NB4 (cell line): Measurements from ENCODE around the gene ITCH.
"Not testable (repeated sequence)": the region's sequence is repeated elsewhere in the genome, so short reads cannot be mapped to it uniquely, and the experiment has no call there.

Source experiments
- DNase-seq: peaks from one replicate; pipeline ENCODE4 v3.0.0; 2010; ENCODE audit warnings: low read depth
- H3K4me3 ChIP-seq: one replicate; pipeline ENCODE4 v1.5.1; 2011; ENCODE audit warnings: mild to moderate bottlenecking, low read depth, low read length, moderate library complexity
- MYC ChIP-seq: IDR thresholded peaks from 2 replicates; pipeline ENCODE4 v1.6.1; 2011; ENCODE audit warnings: low read depth, low read length
- POLR2A ChIP-seq: IDR thresholded peaks from 2 replicates; pipeline ENCODE4 v1.6.1; 2011; ENCODE audit warnings: mild to moderate bottlenecking; ENCODE audit not compliant: insufficient read length; ENCODE audit errors: extremely low read depth
- TF ChIP-seq, protein P1 (sequence below): IDR thresholded peaks from one replicate; pipeline ENCODE4 v1.5.1; 2012; ENCODE audit warnings: low read depth, low read length
- TF ChIP-seq, protein P2 (sequence below): IDR thresholded peaks from 2 replicates; pipeline ENCODE4 v1.6.1; 2011; ENCODE audit warnings: low read depth, low read length

Gene ITCH

DNA sequence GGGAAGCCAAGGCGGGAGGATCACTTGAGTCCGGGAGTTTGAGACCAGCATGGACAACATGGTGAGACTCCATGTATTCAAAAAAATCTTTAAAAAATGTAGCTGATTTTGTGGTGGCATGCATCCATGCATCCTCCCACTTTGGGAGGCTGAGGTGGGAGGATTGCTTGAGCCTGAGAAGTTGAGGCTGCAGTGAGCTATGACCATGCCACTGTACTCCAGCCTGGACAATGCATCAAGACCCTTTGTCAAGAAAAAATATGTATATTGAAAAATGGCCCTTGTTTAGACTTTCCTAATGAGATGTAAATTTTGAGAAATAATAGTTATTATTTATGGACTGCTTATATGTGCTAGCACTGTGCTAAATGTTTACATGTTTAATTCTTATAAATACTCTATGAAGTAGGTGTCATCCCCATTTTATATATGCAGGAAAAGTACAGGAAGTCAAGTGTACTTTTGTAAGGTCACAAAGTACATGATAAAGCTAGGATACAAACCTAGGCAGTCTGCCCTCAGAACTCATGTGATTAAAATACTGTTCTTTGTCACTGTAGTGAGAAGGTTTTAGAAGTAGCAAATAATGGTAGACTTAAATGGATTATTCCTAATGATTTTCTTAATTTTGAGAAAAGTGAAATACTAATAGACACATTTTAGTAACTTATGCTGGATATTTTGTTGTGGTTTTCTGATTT, 58.8 kb downstream of the ITCH start:
- no peak overlapping the region for H3K4me3 ChIP-seq
- no peak for DNase-seq
- no peak for TF ChIP-seq POLR2A
- TF ChIP-seq, protein P1, sequence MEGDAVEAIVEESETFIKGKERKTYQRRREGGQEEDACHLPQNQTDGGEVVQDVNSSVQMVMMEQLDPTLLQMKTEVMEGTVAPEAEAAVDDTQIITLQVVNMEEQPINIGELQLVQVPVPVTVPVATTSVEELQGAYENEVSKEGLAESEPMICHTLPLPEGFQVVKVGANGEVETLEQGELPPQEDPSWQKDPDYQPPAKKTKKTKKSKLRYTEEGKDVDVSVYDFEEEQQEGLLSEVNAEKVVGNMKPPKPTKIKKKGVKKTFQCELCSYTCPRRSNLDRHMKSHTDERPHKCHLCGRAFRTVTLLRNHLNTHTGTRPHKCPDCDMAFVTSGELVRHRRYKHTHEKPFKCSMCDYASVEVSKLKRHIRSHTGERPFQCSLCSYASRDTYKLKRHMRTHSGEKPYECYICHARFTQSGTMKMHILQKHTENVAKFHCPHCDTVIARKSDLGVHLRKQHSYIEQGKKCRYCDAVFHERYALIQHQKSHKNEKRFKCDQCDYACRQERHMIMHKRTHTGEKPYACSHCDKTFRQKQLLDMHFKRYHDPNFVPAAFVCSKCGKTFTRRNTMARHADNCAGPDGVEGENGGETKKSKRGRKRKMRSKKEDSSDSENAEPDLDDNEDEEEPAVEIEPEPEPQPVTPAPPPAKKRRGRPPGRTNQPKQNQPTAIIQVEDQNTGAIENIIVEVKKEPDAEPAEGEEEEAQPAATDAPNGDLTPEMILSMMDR, result no peak
- TF ChIP-seq MYC, result no peak
- TF ChIP-seq, protein P2, sequence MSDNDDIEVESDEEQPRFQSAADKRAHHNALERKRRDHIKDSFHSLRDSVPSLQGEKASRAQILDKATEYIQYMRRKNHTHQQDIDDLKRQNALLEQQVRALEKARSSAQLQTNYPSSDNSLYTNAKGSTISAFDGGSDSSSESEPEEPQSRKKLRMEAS, result no peak

DNA sequence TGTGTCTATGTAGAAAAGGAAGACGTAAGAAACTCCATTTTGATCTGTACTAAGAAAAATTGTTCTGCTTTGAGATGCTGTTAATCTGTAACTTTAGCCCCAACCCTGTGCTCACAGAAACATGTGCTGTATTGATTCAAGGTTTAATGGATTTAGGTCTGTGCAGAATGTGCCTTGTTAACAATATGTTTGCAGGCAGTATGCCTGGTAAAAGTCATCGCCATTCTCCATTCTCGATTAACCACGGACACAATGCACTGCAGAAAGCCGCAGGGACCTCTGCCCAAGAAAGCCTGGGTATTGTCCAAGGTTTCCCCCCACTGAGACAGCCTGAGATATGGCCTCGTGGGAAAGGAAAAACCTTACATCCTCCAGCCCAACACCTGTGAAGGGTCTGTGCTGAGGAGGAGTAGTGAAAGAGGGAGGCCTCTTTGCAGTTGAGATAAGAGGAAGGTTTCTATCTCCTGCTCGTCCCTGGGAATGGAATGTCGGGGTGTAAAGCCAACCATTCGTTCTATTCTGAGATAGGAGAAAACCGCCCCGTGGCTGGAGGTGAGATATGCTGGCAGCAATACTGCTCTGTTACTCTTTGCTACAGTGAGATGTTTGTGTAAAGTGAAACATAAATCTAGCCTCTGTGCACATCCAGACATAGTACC, 62.1 kb downstream of the ITCH start:
- not testable (repeated sequence) for H3K4me3 ChIP-seq, DNase-seq

DNA sequence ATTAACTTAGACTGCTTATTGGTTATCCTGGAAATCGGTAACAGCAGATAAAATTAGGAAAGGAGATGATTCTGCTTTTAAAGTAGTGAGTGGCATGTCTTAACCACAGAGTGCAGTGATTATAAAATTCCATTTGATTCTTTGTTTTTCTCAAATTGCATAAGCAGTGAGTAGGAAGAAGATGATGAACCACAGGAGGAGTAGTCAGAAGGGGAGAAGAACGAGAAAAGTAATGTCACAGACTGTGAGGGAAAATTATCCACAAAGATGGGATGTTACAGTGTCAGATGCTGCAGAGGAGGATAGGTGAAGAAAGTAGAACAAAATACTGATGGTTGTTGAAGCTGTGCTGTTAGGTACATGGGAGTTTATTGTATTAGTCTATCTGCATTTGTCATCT, 63.0 kb downstream of the ITCH start:
- TF ChIP-seq, protein P1, result no peak
- no peak for TF ChIP-seq MYC
- TF ChIP-seq POLR2A, result no peak
- TF ChIP-seq, protein P2, result no peak
- H3K4me3 ChIP-seq, result no peak overlapping the region
- DNase-seq, result no peak

DNA sequence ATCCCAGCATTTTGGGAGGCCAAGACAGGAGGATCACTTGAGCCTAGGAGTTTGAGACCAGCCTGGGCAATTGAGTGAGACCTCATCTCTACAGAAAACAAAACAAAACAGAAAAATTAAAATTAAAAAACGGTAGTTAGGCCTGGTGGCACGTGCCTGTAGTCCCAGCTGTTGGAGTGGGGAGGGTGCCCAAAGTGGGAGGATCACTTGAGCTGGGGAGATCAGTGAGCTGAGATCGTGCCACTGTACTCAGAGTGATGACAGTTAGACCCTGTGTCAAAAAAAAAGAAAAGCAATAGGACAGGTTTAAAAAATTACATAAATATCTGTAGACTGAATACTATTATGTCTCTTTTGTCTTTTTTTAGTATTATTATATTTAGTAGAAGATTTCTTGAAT, 64.3 kb downstream of the ITCH start:
- TF ChIP-seq, protein P2, result no peak
- TF ChIP-seq POLR2A (no peak), MYC (no peak)
- TF ChIP-seq, protein P1, result no peak

DNA sequence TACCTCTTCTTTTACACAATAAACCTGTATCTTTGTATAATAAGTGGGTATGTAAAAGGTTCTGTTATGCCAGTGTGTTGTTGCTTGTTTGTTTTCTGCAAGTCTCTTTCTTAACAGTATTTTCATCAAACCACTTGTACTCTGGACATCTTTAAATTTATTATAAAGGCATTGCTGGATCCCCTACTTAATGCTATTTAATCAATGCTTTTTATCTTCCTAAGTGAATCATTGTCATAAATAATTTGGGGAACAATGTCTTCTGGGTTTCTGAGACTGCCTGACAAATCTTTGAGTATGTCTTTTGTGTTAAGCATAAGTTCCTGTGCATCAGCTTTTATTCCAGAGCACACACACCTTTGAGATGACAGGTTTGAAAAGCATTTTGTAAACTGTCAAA, 64.7 kb downstream of the ITCH start:
- no peak overlapping the region for H3K4me3 ChIP-seq
- DNase-seq, result no peak
- no peak for TF ChIP-seq POLR2A
- no peak for TF ChIP-seq MYC
- TF ChIP-seq, protein P2, result no peak
- TF ChIP-seq, protein P1, result no peak

More for the DNA sequence above, 64.3 kb downstream of the ITCH start:
- no peak for DNase-seq
- H3K4me3 ChIP-seq, result no peak overlapping the region

DNA sequence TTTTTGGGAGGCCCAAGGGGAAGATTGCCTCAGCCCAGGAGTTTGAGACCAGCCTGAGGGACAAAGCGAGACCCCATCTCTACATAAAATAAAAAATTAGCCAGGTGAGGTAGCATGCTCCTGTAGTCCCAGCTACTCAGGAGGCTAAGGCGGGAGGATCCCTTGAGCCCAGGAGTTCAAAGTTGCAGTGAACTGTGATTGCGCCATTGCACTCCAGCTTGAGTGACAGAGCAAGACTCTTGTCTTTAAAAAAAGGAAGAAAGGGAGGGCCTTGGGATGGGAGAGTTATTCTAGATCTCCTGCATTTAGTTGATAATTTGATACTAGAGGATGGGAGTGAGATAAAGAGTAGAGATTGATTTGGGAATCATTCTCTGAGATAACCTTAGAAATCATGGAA, 68.1 kb downstream of the ITCH start:
- no peak overlapping the region for H3K4me3 ChIP-seq
- DNase-seq, result peak; percentile 62
- TF ChIP-seq MYC (no peak), POLR2A (no peak)
- TF ChIP-seq, protein P2, result no peak
- TF ChIP-seq, protein P1, result no peak

DNA sequence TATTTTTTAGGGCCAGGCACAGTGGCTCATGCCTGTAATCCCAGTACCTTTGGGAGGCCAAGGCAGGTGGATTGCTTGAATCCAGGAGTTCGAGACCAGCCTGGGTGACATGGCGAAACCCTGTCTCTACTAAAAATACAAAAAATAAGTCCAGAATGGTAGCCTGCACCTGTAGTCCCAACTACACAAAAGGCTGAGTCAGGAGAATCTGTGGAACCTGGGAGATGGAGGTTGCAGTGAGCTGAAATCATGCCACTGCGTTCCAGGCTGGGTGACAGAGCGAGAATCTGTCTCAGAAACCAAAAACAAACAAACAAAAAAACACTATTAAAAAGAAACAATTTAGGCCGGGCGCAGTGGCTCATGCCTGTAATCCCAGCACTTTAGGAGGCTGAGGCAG, 69.6 kb downstream of the ITCH start:
- H3K4me3 ChIP-seq, DNase-seq: not testable (repeated sequence)
